HG03108 (cell line): ENCODE data around the gene TNS1.

Source experiments
- ATAC-seq: cut with Tn5 transposase; IDR thresholded peaks from one replicate; pipeline ENCODE4 v1.9.1; 2021; ENCODE audit warnings: moderate library complexity; ENCODE audit not compliant: unreplicated experiment

Gene TNS1

GRCh38 chr2:217877866-217878265 lies 124.9 kb downstream of the TNS1 start:
- ATAC-seq = no peak

- ATAC-seq = no peak
Measured at GRCh38 chr2:217876253-217876570, 126.6 kb downstream of the TNS1 start.

GRCh38 chr2:217875556-217876252 lies 127.1 kb downstream of the TNS1 start:
- ATAC-seq = no peak

- ATAC-seq = no peak
Measured at GRCh38 chr2:217875138-217875537, 127.7 kb downstream of the TNS1 start.

GRCh38 chr2:217873371-217873770 lies 129.4 kb downstream of the TNS1 start:
- no peak for ATAC-seq

GRCh38 chr2:217872319-217872718 lies 130.5 kb downstream of the TNS1 start:
- ATAC-seq = no peak

GRCh38 chr2:217870528-217871011 lies 132.2 kb downstream of the TNS1 start:
- no peak for ATAC-seq

- ATAC-seq = no peak
Measured at GRCh38 chr2:217868911-217869334, 133.9 kb downstream of the TNS1 start.

GRCh38 chr2:217868265-217868892 lies 134.4 kb downstream of the TNS1 start:
- ATAC-seq = no peak

GRCh38 chr2:217866457-217866856 lies 136.3 kb downstream of the TNS1 start:
- no peak for ATAC-seq

GRCh38 chr2:217864963-217865772 lies 137.6 kb downstream of the TNS1 start:
- peak; percentile 76 for ATAC-seq

GRCh38 chr2:217863883-217864282 lies 138.9 kb downstream of the TNS1 start:
- ATAC-seq = no peak

GRCh38 chr2:217861334-217861877 lies 141.4 kb downstream of the TNS1 start:
- ATAC-seq = no peak

GRCh38 chr2:217859926-217860325 lies 142.9 kb downstream of the TNS1 start:
- ATAC-seq = no peak

- ATAC-seq = no peak
Measured at GRCh38 chr2:217858519-217859491, 144.0 kb downstream of the TNS1 start.

- no peak for ATAC-seq
Measured at GRCh38 chr2:217857624-217858506, 144.9 kb downstream of the TNS1 start.

GRCh38 chr2:217856871-217857270 lies 145.9 kb downstream of the TNS1 start:
- ATAC-seq = no peak

GRCh38 chr2:217856159-217856558 lies 146.6 kb downstream of the TNS1 start:
- no peak for ATAC-seq

- ATAC-seq = no peak
Measured at GRCh38 chr2:217854684-217855420, 147.9 kb downstream of the TNS1 start.
